Hepatocyte (in vitro differentiated cells): ENCODE measurements around the gene DUSP16. TPM values are rescaled to one million over a fixed set of nuclear protein-coding genes. Genes with fewer than 3 reads are reported as not detected.

ENCODE experiments used
- DNase-seq: peaks from one replicate; pipeline ENCODE4 v3.0.0-alpha.2; 2016; ENCODE audit warnings: low spot score
- H2AFZ ChIP-seq: fragments of 200-600 bp; sonication (generic); 2 replicates; pipeline ENCODE4 v1.6.0; 2016; ENCODE audit warnings: antibody characterized with exemption, mild to moderate bottlenecking
- H3K27ac ChIP-seq: fragments of 200-600 bp; sonication (generic); 2 replicates; pipeline ENCODE4 v1.5.1; 2016; ENCODE audit warnings: mild to moderate bottlenecking
- H3K27me3 ChIP-seq: fragments of 200-600 bp; sonication (generic); 2 replicates; pipeline ENCODE4 v1.6.1; 2016
- H3K36me3 ChIP-seq: fragments of 200-600 bp; sonication (generic); replicated peaks from 2 replicates; pipeline ENCODE4 v1.5.1; 2016; ENCODE audit warnings: low read depth; ENCODE audit not compliant: insufficient read depth
- H3K4me1 ChIP-seq: fragments of 200-600 bp; sonication (generic); 2 replicates; pipeline ENCODE4 v1.5.1; 2016; ENCODE audit warnings: mild to moderate bottlenecking, moderate library complexity; ENCODE audit not compliant: insufficient read depth
- H3K4me2 ChIP-seq: fragments of 200-600 bp; sonication (generic); 2 replicates; pipeline ENCODE4 v1.6.0; 2016
- H3K4me3 ChIP-seq: fragments of 200-600 bp; sonication (generic); 2 replicates; pipeline ENCODE4 v1.5.1; 2016; ENCODE audit warnings: mild to moderate bottlenecking
- H3K79me2 ChIP-seq: fragments of 200-600 bp; sonication (generic); 2 replicates; pipeline ENCODE4 v1.6.0; 2017; ENCODE audit warnings: mild to moderate bottlenecking
- H3K9me2 ChIP-seq: fragments of 200-600 bp; sonication (generic); replicated peaks from 2 replicates; pipeline ENCODE4 v1.6.0; 2017; ENCODE audit warnings: mild to moderate bottlenecking; ENCODE audit not compliant: insufficient read depth
- H3K9me3 ChIP-seq: fragments of 200-600 bp; sonication (generic); 2 replicates; pipeline ENCODE4 v1.5.1; 2016; ENCODE audit warnings: low read depth, mild to moderate bottlenecking
- H4K20me1 ChIP-seq: fragments of 200-600 bp; sonication (generic); 2 replicates; pipeline ENCODE4 v1.6.0; 2016; ENCODE audit warnings: mild to moderate bottlenecking; ENCODE audit not compliant: insufficient read depth, poor library complexity, severe bottlenecking
- CTCF ChIP-seq: fragments of 200-600 bp; sonication (generic); IDR thresholded peaks from 2 replicates; pipeline ENCODE4 v1.5.1; 2016; ENCODE audit warnings: antibody characterized with exemption, mild to moderate bottlenecking; ENCODE audit not compliant: poor library complexity
- EZH2 ChIP-seq: fragments of 200-600 bp; sonication (generic); IDR thresholded peaks from 2 replicates; pipeline ENCODE4 v1.6.1; 2016; ENCODE audit warnings: antibody characterized with exemption, mild to moderate bottlenecking, borderline replicate concordance
- EZH2phosphoT487 ChIP-seq: fragments of 200-600 bp; sonication (generic); IDR thresholded peaks from one replicate; pipeline ENCODE4 v1.6.1; 2018; ENCODE audit warnings: antibody characterized with exemption, mild to moderate bottlenecking, low read depth, moderate library complexity; ENCODE audit not compliant: unreplicated experiment, severe bottlenecking
- WGBS: methylation state at CpG from one replicate; pipeline ENCODE4 v1.1.6; 2016; ENCODE audit warnings: low lambda C conversion rate; ENCODE audit errors: missing lambda C conversion rate; 5-methylcytosine and 5-hydroxymethylcytosine counted together
- polyA plus RNA-seq: library from polyadenylated mRNA; unstranded; fragments of >200 nt; fragmentation: Nextera tagmentation; extraction: Ambion mirVana; gene quantifications from 2 replicates; pipeline ENCODE4 v1.2.1, GENCODE V29; 2016
- total RNA-seq: library from RNA; depleted of rRNA; stranded (reverse); fragments of >200 nt; gene quantifications from 2 replicates; pipeline ENCODE4 v1.2.3, GENCODE V29; 2014

Gene DUSP16
- total and polyA plus RNA-seq, 2 experiments from 2014 or later, result 13.4 to 74.1 TPM

- no peak for TF ChIP-seq EZH2
- no peak for TF ChIP-seq CTCF
- no peak for TF ChIP-seq EZH2phosphoT487
- no peak for DNase-seq
Observed at GRCh38 chr12:12610711-12611110, 48.0 kb upstream of the DUSP16 start.

GRCh38 chr12:12609692-12610091 is 47.0 kb upstream of the DUSP16 start:
- no peaks in the 10 kb centered on the region for H3K36me3 ChIP-seq
- TF ChIP-seq CTCF (no peak), EZH2 (no peak), EZH2phosphoT487 (no peak)
- H3K4me3 ChIP-seq, result no peak overlapping the region
- H3K4me1 ChIP-seq, result peaks cover 7% of the 10 kb centered on the region
- no peaks in the 10 kb centered on the region for H3K9me2 ChIP-seq
- DNase-seq, result no peak
- H2AFZ ChIP-seq, result no peak overlapping the region
- H3K9me3 ChIP-seq, result no peaks in the 10 kb centered on the region
- H4K20me1 ChIP-seq, result no peaks in the 10 kb centered on the region
- H3K27me3 ChIP-seq, result no peaks in the 10 kb centered on the region
- H3K79me2 ChIP-seq, result peaks cover 22% of the 10 kb centered on the region
- WGBS, result 93% methylated on average over 3 of the region's 3 CpGs
- H3K27ac ChIP-seq, result no peak overlapping the region
- no peak overlapping the region for H3K4me2 ChIP-seq

More at GRCh38 chr12:12610711-12611110, 48.0 kb upstream of the DUSP16 start:
- Histone ChIP-seq H4K20me1 (no peaks in the 10 kb centered on the region), H3K9me3 (no peaks in the 10 kb centered on the region), H3K9me2 (no peaks in the 10 kb centered on the region), H2AFZ (peak overlapping the region; percentile 46), H3K79me2 (peaks cover 31% of the 10 kb centered on the region), H3K27me3 (no peaks in the 10 kb centered on the region), H3K4me2 (peak overlapping the region; percentile 70), H3K36me3 (no peaks in the 10 kb centered on the region), H3K4me3 (no peak overlapping the region), H3K27ac (peak overlapping the region; percentile 91), H3K4me1 (peaks cover 7% of the 10 kb centered on the region)
- 95% methylated on average over 4 of the region's 4 CpGs for WGBS

GRCh38 chr12:12608557-12608957 is 45.9 kb upstream of the DUSP16 start:
- no peak overlapping the region for H3K27ac ChIP-seq
- H3K27me3 ChIP-seq, result no peaks in the 10 kb centered on the region
- H3K9me2 ChIP-seq, result no peaks in the 10 kb centered on the region
- 90% methylated on average over 1 of the region's 1 CpG for WGBS
- no peak for DNase-seq
- H3K4me1 ChIP-seq, result peaks cover 6% of the 10 kb centered on the region
- no peaks in the 10 kb centered on the region for H3K36me3 ChIP-seq
- H3K79me2 ChIP-seq, result peaks cover 10% of the 10 kb centered on the region
- no peaks in the 10 kb centered on the region for H3K9me3 ChIP-seq
- no peak overlapping the region for H2AFZ ChIP-seq
- H4K20me1 ChIP-seq, result no peaks in the 10 kb centered on the region
- no peak overlapping the region for H3K4me2 ChIP-seq
- H3K4me3 ChIP-seq, result no peak overlapping the region
- no peak for TF ChIP-seq CTCF
- TF ChIP-seq EZH2phosphoT487, result no peak
- TF ChIP-seq EZH2, result no peak
